ENCODE measurements around the gene AP4E1.

- TF ChIP-seq REST (IDR thresholded peaks at IDR 0.05; ENCODE audit: borderline replicate concordance) (no peak), EP300 (conservative IDR thresholded peaks at IDR 0.05; ENCODE audit: poor library complexity, severe bottlenecking) (no peak)
These were observed 68.7 kb downstream of the AP4E1 start for GRCh38 chr15:50977162-50977561.
